AG10803 (cell line): ENCODE measurements around the gene ASB15.

Source experiments
- DNase-seq: peaks from one replicate; pipeline ENCODE4 v3.0.0; 2010; ENCODE audit warnings: low read depth
- H3K4me3 ChIP-seq: 2 replicates; pipeline ENCODE4 v1.5.1; 2011; ENCODE audit warnings: mild to moderate bottlenecking, low read length, control low read depth
- TF ChIP-seq, protein P1 (sequence below): conservative IDR thresholded peaks from 2 replicates; pipeline ENCODE4 v1.5.1; 2011; ENCODE audit warnings: mild to moderate bottlenecking, low read length, control low read depth, inconsistent platforms

ASB15 gene

DNA sequence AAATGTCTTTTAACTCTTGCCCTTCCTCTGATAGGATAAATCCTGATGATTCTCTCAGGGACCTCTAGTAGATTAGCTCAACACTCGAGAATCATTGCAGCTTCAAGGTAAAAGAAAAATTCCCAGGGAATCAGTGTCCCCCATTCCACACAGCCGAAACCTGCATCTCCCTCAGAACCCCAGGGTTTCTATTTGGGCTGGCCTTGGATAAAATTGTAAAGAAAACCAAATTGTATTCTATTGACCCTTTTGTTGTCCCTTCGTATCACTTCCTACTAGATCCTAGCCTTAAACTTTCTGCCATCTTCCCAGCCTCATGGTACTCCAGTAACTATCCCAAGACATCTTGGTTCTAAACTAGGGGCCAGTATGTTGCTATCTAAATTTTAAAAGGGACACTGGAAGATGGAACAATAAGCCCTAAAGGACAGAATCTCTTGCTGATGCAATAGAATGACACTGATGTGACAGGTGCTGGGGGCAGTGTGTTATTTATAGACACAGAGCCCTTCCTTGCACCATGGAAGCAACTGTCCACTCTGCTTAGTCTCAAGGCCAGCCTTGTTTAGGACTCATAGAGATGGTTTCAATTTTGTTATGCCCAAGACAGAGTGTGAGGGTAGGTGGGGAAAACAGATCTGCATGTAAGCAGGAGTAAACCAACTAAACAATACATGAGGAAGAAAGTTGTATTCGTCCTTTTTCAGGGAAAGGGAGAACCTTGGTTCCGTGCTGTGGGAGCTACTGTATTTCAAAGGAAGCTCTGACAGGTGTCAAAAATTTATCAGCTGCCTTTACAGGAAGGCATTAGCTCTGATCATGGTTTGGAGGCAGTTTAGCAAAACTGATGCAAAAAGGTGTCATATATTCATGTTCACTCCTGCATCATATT, 7.6 kb downstream of the ASB15 start:
- DNase-seq: no peak
- no peak overlapping the region for H3K4me3 ChIP-seq
- TF ChIP-seq, protein P1, sequence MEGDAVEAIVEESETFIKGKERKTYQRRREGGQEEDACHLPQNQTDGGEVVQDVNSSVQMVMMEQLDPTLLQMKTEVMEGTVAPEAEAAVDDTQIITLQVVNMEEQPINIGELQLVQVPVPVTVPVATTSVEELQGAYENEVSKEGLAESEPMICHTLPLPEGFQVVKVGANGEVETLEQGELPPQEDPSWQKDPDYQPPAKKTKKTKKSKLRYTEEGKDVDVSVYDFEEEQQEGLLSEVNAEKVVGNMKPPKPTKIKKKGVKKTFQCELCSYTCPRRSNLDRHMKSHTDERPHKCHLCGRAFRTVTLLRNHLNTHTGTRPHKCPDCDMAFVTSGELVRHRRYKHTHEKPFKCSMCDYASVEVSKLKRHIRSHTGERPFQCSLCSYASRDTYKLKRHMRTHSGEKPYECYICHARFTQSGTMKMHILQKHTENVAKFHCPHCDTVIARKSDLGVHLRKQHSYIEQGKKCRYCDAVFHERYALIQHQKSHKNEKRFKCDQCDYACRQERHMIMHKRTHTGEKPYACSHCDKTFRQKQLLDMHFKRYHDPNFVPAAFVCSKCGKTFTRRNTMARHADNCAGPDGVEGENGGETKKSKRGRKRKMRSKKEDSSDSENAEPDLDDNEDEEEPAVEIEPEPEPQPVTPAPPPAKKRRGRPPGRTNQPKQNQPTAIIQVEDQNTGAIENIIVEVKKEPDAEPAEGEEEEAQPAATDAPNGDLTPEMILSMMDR: no peak

DNA sequence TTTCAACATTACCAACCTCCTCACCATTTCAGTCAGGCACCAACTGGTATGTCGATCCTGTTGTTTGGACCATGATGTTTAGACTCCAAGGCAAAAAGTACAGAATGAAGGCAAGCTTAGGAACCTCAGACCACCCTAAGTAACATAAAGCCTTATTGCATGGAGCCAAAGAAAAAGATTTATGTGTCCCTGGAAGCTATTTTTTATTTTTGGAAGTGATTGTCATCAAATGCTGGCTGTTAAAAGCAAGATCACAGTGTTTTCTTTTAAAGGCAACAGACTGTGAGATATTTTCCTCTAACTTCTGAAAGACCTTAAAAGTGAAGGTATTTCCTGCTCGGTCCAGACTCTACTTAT, 8.2 kb downstream of the ASB15 start:
- DNase-seq: no peak
- TF ChIP-seq, protein P1: no peak
- no peak overlapping the region for H3K4me3 ChIP-seq

DNA sequence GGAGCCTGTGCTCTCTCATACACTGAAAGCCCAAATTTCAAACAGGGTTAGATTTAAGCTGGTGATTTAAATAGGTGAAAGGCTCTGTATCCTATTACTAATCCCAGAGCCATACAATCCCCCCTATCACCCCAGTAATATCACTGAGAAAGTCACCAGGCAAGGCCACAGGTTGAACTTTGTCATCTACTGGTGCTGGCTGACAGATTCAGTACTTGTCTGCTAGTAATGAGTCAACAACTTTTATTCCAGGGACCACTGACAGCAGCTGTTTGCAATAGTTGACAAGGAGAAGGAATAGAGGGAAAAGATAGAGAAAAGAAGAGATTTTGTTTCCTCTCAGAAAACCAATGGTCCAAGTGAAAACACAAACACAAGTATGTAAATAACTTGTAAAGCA, 10.4 kb downstream of the ASB15 start:
- TF ChIP-seq, protein P1: no peak

DNA sequence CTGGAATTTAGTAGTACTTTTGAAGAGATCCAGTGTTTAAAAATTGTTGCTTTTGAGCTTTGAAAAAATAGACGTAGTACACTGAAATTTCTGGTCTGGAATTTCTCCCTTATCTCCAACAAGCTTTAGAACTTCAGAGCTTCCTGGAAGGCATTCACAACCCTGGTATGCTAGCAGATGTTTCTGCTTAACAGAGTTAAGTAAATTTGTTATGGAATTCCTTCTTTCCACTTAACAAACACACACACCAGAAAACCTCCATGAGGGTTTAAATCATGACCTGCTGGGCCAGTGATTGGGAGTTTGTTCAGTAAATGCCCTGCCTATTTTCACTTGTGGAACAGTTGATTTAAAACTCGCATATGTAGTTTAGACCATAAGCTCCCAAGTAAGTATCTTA, 13.7 kb downstream of the ASB15 start:
- peak; percentile 81 for DNase-seq
- TF ChIP-seq, protein P1: no peak
- no peak overlapping the region for H3K4me3 ChIP-seq

More for the DNA sequence above, 10.4 kb downstream of the ASB15 start:
- no peak overlapping the region for H3K4me3 ChIP-seq
- no peak for DNase-seq

DNA sequence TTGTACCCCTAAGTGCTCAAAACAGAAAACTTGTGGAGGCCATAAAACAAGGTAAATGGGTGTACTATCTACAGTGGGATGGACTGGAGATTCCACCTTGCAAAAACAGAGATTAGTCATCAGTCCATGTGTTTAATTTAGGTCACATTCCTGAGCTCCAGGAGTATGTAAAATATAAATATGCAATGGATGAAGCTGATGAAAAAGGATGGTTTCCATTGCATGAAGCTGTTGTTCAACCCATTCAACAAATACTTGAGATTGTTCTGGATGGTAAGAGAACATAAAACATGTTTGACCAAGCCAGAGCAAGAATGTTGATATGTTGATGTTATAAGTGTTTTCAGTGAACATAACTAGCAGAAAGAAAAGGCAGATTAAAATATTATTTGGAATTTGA, 14.6 kb downstream of the ASB15 start:
- no peak overlapping the region for H3K4me3 ChIP-seq
- TF ChIP-seq, protein P1: no peak
- DNase-seq: peak; percentile 30

DNA sequence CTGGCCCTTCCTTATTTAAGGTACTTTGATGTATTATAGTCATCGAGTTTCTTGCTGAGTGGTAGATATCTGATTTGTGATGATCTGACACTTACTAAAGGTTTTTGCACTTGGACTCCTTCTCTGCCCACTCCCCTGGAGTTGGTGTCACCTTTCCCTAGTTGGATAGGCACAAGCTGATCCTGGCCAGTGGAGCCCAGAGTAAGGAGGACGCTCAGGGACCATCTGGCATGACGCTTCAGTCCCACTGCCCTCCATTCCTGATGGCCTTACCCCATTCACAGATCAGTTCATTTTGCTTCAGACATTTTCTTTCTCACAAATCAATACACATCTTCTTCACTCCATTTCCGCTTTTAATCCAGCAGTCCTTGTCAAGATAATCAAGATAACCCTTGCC, 20.1 kb downstream of the ASB15 start:
- no peak overlapping the region for H3K4me3 ChIP-seq
- TF ChIP-seq, protein P1: no peak
- no peak for DNase-seq
